Esophagus mucosa (tissue), 1 donor: ENCODE data around the gene NFIC. TPM values are rescaled to one million over a fixed set of nuclear protein-coding genes. Genes with fewer than 3 reads are reported as not detected.
"Not testable (repeated sequence)": the region's sequence is repeated elsewhere in the genome, so short reads cannot be mapped to it uniquely, and the experiment has no call there.

Experiments used
- ATAC-seq: fragments of 200-7000 bp; cut with Tn5 transposase; one replicate; pipeline ENCODE4 v1.9.1; 2020
- total RNA-seq: library from RNA; stranded (reverse); gene quantifications from one replicate; pipeline ENCODE4 v1.2.4, GENCODE V29; 2023
- donor health status: DM: yes; HTN: yes; CAD: no.

NFIC gene
- total RNA-seq, 1 donor from 2014 or later, result 68.2 TPM

GRCh38 chr19:3426433-3426832 lies 60.0 kb downstream of the NFIC start:
- no peak for ATAC-seq

GRCh38 chr19:3430366-3430680 lies 63.9 kb downstream of the NFIC start:
- ATAC-seq, result not testable (repeated sequence)

- no peak for ATAC-seq
Measured at GRCh38 chr19:3431760-3432397, 65.5 kb downstream of the NFIC start.

GRCh38 chr19:3433313-3433712 lies 66.9 kb downstream of the NFIC start:
- no peak for ATAC-seq

GRCh38 chr19:3433805-3434540 lies 67.6 kb downstream of the NFIC start:
- no peak for ATAC-seq

- ATAC-seq, result peak; percentile 95
Measured at GRCh38 chr19:3434630-3435553, 68.5 kb downstream of the NFIC start.

GRCh38 chr19:3440082-3440481 lies 73.7 kb downstream of the NFIC start:
- peak; percentile 62 for ATAC-seq

GRCh38 chr19:3441089-3441985 lies 75.0 kb downstream of the NFIC start:
- no peak for ATAC-seq

- no peak for ATAC-seq
Measured at GRCh38 chr19:3441986-3442329, 75.6 kb downstream of the NFIC start.

GRCh38 chr19:3442487-3443071 lies 76.2 kb downstream of the NFIC start:
- no peak for ATAC-seq

- ATAC-seq, result peak; percentile 29
Measured at GRCh38 chr19:3443840-3444694, 77.7 kb downstream of the NFIC start.

- ATAC-seq, result peak; percentile 7
Measured at GRCh38 chr19:3444695-3445234, 78.4 kb downstream of the NFIC start.

- ATAC-seq, result not testable (repeated sequence)
Measured at GRCh38 chr19:3446657-3447056, 80.3 kb downstream of the NFIC start.

- ATAC-seq, result no peak
Measured at GRCh38 chr19:3448616-3449334, 82.4 kb downstream of the NFIC start.

GRCh38 chr19:3450796-3451411 lies 84.5 kb downstream of the NFIC start:
- peak; percentile 75 for ATAC-seq

- ATAC-seq, result no peak
Measured at GRCh38 chr19:3451451-3451866, 85.1 kb downstream of the NFIC start.

- no peak for ATAC-seq
Measured at GRCh38 chr19:3452171-3452941, 86.0 kb downstream of the NFIC start.

- ATAC-seq, result not testable (repeated sequence)
Measured at GRCh38 chr19:3452942-3453214, 86.5 kb downstream of the NFIC start.

- no peak for ATAC-seq
Measured at GRCh38 chr19:3453840-3454239, 87.5 kb downstream of the NFIC start.
